GM10266 (cell line): Measurements from ENCODE around the gene IL17RD.

Experiments used
- DNase-seq: peaks from one replicate; pipeline ENCODE4 v3.0.0; 2012; ENCODE audit errors: extremely low spot score
- CTCF ChIP-seq: IDR thresholded peaks from 2 replicates; pipeline ENCODE4 v1.5.1; 2012; ENCODE audit warnings: mild to moderate bottlenecking, low read depth; ENCODE audit not compliant: control insufficient read depth, insufficient read depth; ENCODE audit errors: missing control alignments

Gene IL17RD

GRCh38 chr3:57118254-57118653 is 46.9 kb downstream of the IL17RD start:
- no peak for DNase-seq
- no peak for TF ChIP-seq CTCF

DNA sequence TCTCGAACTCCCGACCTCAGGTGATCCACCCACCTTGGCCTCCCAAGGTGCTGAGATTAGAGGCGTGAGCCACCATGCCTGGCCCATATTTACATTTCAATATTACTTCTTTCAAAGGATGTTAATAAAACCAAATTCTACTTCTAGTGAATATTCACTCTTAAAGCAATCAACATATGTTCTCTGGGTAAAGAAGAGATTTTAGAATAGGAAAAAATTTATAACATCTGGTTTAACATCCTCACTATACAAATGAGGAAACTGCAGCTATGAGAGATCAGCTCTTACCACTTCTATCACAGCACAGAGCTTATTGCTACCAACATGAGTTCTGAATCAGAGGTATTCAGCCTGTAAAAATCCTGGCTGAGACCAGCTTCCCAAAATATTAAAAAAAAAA is 48.7 kb downstream of the IL17RD start:
- no peak for DNase-seq
- no peak for TF ChIP-seq CTCF

DNA sequence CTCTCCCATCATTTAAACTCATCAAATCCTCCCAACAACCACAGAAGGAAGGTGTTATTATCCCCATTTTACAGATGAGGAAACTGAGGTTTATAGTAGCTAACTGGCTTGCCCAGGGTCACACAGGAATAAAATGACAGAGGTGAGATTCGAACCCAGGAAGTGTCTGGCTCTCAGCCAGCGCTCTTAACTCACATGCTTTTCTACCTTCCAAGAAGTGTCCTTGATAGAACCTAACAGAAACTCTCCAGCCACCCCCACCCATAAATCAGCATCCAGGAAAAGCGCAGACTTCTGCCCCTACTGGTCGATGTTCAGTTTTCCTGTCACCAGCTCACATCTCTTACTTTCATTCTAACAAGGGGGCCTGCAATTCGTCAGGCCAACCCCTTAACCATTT is 52.9 kb downstream of the IL17RD start:
- no peak for DNase-seq
- peak; percentile 26 for TF ChIP-seq CTCF

- no peak for DNase-seq
- TF ChIP-seq CTCF = no peak
These were observed 54.4 kb downstream of the IL17RD start for GRCh38 chr3:57110798-57111197.

DNA sequence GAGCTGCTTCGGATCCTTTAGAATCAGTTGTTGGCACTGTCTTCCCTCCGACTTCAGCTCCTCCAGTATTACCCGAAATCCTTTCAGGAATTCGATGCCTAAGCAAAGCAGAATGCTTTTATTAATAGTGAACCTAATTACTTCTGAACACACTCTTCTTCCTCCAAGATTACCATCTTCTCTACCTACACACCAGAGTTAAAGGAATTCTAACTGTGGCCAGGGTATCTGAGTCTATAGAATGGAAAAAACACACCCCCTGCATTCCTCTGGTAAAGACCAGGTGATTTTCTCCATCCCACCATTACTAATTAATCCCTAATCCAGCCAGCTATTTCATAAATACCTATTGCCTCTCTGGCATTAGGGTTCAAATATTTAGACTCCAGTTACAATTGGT is 54.9 kb downstream of the IL17RD start:
- no peak for TF ChIP-seq CTCF
- no peak for DNase-seq

DNA sequence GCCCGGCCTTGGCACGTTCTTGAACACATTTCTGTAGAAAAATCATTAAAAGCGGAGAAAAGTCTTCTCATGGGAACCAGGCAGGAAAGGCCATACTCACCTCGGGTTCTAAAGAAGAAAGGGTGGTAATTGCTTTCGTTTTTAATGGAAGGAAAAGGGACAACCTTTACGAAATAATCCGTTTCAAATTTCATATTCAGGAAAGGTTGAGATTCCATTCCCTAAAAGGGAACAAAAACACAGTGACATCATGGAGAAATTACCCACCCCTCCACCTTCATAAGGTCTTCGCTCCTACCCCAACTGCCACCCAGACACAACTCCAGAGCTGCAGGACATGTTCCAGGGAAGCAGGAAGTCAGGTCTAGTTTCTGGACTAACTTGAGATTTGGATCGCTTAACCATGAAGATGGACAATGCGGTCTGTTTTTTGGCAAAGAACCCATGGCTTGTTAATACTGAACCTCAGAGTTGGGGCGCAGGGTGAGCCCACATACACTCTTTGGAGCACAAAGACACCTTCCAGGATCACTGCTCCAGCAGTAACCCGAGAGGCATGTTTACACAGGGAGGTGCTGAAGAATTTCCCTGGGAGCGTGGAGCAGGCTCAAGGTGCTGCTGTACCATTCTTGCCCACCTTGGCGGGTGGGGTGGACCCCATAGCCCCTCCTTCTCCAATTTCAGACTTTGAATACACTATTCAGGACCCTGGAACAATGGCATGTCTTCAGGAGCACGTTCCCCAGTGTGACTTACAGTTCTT is 55.5 kb downstream of the IL17RD start:
- no peak for DNase-seq
- TF ChIP-seq CTCF = no peak

GRCh38 chr3:57108684-57109083 is 56.5 kb downstream of the IL17RD start:
- no peak for DNase-seq
- TF ChIP-seq CTCF = no peak
